ENCODE results near the gene LRMDA. TPM values are rescaled to one million over a fixed set of nuclear protein-coding genes. Genes with fewer than 3 reads are reported as not detected.
A peak's percentile ranks its signal among the peaks of the same experiment; 100 is the strongest.

LRMDA gene
- total RNA-seq, 1 donor from 2014 or later, result 18.7 TPM

- Histone ChIP-seq H3K27me3 (ENCODE audit: control insufficient read depth, insufficient read depth, low read length) (no peaks in the 10 kb centered on the region), H3K4me3 (ENCODE audit: low read depth, low read length) (no peak overlapping the region), H3K36me3 (ENCODE audit: control insufficient read depth, insufficient read depth, low read length) (no peaks in the 10 kb centered on the region)
- DNase-seq (ENCODE audit: low read depth), result no peak
- no peak for TF ChIP-seq CTCF (IDR thresholded peaks at IDR 0.05; ENCODE audit: insufficient read depth, low read length, poor library complexity, severe bottlenecking)
Observed at GRCh38 chr10:75782463-75783248, 351.2 kb downstream of the LRMDA start.

GRCh38 chr10:75788394-75789205 is 357.2 kb downstream of the LRMDA start:
- peak; percentile 31 for DNase-seq (ENCODE audit: low read depth)
- H3K4me3 ChIP-seq (ENCODE audit: low read depth, low read length), result no peak overlapping the region

GRCh38 chr10:75793848-75794247 is 362.4 kb downstream of the LRMDA start:
- no peak for DNase-seq (ENCODE audit: low read depth)
- Histone ChIP-seq H3K27me3 (ENCODE audit: control insufficient read depth, insufficient read depth, low read length) (no peaks in the 10 kb centered on the region), H3K36me3 (ENCODE audit: control insufficient read depth, insufficient read depth, low read length) (no peaks in the 10 kb centered on the region), H3K4me3 (ENCODE audit: low read depth, low read length) (no peak overlapping the region)
- TF ChIP-seq CTCF (IDR thresholded peaks at IDR 0.05; ENCODE audit: insufficient read depth, low read length, poor library complexity, severe bottlenecking), result no peak

More at GRCh38 chr10:75788394-75789205, 357.2 kb downstream of the LRMDA start:
- TF ChIP-seq CTCF (IDR thresholded peaks at IDR 0.05; ENCODE audit: insufficient read depth, low read length, poor library complexity, severe bottlenecking), result no peak
- no peaks in the 10 kb centered on the region for H3K36me3 ChIP-seq (ENCODE audit: control insufficient read depth, insufficient read depth, low read length)
- no peaks in the 10 kb centered on the region for H3K27me3 ChIP-seq (ENCODE audit: control insufficient read depth, insufficient read depth, low read length)

GRCh38 chr10:75801121-75801520 is 369.7 kb downstream of the LRMDA start:
- H3K27me3 ChIP-seq (ENCODE audit: control insufficient read depth, insufficient read depth, low read length), result no peaks in the 10 kb centered on the region
- no peak for TF ChIP-seq CTCF (IDR thresholded peaks at IDR 0.05; ENCODE audit: insufficient read depth, low read length, poor library complexity, severe bottlenecking)
- H3K36me3 ChIP-seq (ENCODE audit: control insufficient read depth, insufficient read depth, low read length), result no peaks in the 10 kb centered on the region
- no peak for DNase-seq (ENCODE audit: low read depth)
- H3K4me3 ChIP-seq (ENCODE audit: low read depth, low read length), result no peak overlapping the region

- DNase-seq (ENCODE audit: low read depth), result no peak
- no peak for TF ChIP-seq CTCF (IDR thresholded peaks at IDR 0.05; ENCODE audit: insufficient read depth, low read length, poor library complexity, severe bottlenecking)
- Histone ChIP-seq H3K4me3 (ENCODE audit: low read depth, low read length) (no peak overlapping the region), H3K27me3 (ENCODE audit: control insufficient read depth, insufficient read depth, low read length) (no peaks in the 10 kb centered on the region), H3K36me3 (ENCODE audit: control insufficient read depth, insufficient read depth, low read length) (no peaks in the 10 kb centered on the region)
Observed at GRCh38 chr10:75801661-75802060, 370.2 kb downstream of the LRMDA start.
